ENCODE measurements around the gene RAB31.

Gene RAB31

DNA sequence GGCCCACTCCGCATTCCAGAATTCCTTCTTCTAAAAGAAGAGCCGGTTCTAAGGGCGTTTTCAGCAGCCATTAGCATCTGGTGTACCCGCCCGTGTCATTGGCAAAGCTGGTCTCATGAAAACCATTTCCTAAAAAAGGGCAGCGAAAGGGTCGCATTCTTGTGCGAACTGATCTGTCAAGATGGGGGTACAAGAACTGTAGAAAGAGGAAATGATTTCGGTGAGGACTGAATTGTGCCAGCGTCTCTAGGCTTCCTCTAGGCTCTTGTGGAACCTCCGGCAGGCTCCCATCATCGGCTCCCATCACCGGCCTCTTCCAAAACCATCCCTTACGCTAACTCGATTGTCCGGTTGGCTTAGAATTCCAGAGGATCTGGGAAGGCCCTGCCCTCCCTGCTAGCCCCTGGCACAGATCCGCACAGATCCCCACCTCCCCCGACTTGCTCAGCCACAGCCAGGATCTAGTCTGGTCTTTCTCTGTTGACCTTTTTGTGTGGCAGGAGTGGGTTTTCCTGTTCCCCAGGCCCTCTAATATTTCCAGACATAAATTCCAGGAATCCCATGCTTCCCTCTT, 1.3 kb downstream of the RAB31 start:
- peaks cover 4% of the 10 kb centered on the region for H3K4me1 ChIP-seq (ENCODE audit: insufficient read depth, low read length, severe bottlenecking)
- no peak overlapping the region for H3K27ac ChIP-seq (ENCODE audit: low read depth, low read length, poor library complexity, severe bottlenecking)
- peak overlapping the region; percentile 61; the same call in 1 of the 2 replicates for H3K4me2 ChIP-seq (ENCODE audit: low read length)
- TF ChIP-seq EZH2 (IDR thresholded peaks at IDR 0.05; ENCODE audit: borderline replicate concordance, low read length): no peak
- TF ChIP-seq, protein P1, sequence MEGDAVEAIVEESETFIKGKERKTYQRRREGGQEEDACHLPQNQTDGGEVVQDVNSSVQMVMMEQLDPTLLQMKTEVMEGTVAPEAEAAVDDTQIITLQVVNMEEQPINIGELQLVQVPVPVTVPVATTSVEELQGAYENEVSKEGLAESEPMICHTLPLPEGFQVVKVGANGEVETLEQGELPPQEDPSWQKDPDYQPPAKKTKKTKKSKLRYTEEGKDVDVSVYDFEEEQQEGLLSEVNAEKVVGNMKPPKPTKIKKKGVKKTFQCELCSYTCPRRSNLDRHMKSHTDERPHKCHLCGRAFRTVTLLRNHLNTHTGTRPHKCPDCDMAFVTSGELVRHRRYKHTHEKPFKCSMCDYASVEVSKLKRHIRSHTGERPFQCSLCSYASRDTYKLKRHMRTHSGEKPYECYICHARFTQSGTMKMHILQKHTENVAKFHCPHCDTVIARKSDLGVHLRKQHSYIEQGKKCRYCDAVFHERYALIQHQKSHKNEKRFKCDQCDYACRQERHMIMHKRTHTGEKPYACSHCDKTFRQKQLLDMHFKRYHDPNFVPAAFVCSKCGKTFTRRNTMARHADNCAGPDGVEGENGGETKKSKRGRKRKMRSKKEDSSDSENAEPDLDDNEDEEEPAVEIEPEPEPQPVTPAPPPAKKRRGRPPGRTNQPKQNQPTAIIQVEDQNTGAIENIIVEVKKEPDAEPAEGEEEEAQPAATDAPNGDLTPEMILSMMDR (IDR thresholded peaks at IDR 0.05; ENCODE audit: low read length): no peak
- no peaks in the 10 kb centered on the region for H3K36me3 ChIP-seq (ENCODE audit: insufficient read depth, low read length)
- no peak overlapping the region for H2AFZ ChIP-seq (ENCODE audit: low read length)
- H3K79me2 ChIP-seq (ENCODE audit: insufficient read depth, low read length): no peaks in the 10 kb centered on the region
- no peak overlapping the region for H3K9ac ChIP-seq (ENCODE audit: low read length)
- peaks cover 4% of the 10 kb centered on the region; the same call in 1 of the 2 replicates for H3K27me3 ChIP-seq (ENCODE audit: insufficient read depth, low read length)
- no peaks in the 10 kb centered on the region for H4K20me1 ChIP-seq (ENCODE audit: insufficient read depth, low read length)
- no peaks in the 10 kb centered on the region for H3F3A ChIP-seq (ENCODE audit: insufficient read depth, low read length)
- H3K9me2 ChIP-seq (ENCODE audit: low read depth, low read length): no peaks in the 10 kb centered on the region
- H3K9me3 ChIP-seq (ENCODE audit: low read length): no peaks in the 10 kb centered on the region
- H3K4me3 ChIP-seq (ENCODE audit: low read depth, low read length, poor library complexity, severe bottlenecking): no peak overlapping the region

DNA sequence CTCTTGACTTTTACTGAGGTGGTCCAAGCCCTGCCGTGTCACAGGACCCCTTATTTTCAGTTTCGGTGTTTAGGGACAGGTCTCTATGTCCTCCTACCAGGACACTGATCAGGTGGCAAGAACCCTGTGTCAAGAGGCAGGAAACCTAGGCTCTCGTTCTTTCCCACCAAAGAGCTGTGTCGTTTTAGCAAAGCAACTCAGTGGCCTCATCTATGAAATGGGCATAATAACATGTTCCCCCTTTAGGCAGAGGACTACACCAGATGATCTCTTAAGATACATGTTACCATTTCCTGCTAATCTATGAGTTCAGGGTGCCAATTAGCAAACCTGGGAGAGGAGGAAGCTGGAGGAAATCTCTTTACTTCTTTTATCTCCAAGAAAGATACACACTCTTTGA, 1.9 kb downstream of the RAB31 start:
- Histone ChIP-seq H3K79me2 (ENCODE audit: insufficient read depth, low read length) (no peaks in the 10 kb centered on the region), H3K27ac (ENCODE audit: low read depth, low read length, poor library complexity, severe bottlenecking) (no peak overlapping the region), H2AFZ (ENCODE audit: low read length) (no peak overlapping the region), H3K4me2 (ENCODE audit: low read length) (no peak overlapping the region), H3K9me2 (ENCODE audit: low read depth, low read length) (no peaks in the 10 kb centered on the region), H4K20me1 (ENCODE audit: insufficient read depth, low read length) (no peaks in the 10 kb centered on the region), H3F3A (ENCODE audit: insufficient read depth, low read length) (no peaks in the 10 kb centered on the region), H3K36me3 (ENCODE audit: insufficient read depth, low read length) (no peaks in the 10 kb centered on the region), H3K9me3 (ENCODE audit: low read length) (no peaks in the 10 kb centered on the region), H3K27me3 (ENCODE audit: insufficient read depth, low read length) (peaks cover 4% of the 10 kb centered on the region; the same call in 1 of the 2 replicates), H3K4me1 (ENCODE audit: insufficient read depth, low read length, severe bottlenecking) (peaks cover 4% of the 10 kb centered on the region), H3K9ac (ENCODE audit: low read length) (no peak overlapping the region), H3K4me3 (ENCODE audit: low read depth, low read length, poor library complexity, severe bottlenecking) (no peak overlapping the region)
- no peak for TF ChIP-seq EZH2 (IDR thresholded peaks at IDR 0.05; ENCODE audit: borderline replicate concordance, low read length)
- TF ChIP-seq, protein P1 (IDR thresholded peaks at IDR 0.05; ENCODE audit: low read length): no peak

DNA sequence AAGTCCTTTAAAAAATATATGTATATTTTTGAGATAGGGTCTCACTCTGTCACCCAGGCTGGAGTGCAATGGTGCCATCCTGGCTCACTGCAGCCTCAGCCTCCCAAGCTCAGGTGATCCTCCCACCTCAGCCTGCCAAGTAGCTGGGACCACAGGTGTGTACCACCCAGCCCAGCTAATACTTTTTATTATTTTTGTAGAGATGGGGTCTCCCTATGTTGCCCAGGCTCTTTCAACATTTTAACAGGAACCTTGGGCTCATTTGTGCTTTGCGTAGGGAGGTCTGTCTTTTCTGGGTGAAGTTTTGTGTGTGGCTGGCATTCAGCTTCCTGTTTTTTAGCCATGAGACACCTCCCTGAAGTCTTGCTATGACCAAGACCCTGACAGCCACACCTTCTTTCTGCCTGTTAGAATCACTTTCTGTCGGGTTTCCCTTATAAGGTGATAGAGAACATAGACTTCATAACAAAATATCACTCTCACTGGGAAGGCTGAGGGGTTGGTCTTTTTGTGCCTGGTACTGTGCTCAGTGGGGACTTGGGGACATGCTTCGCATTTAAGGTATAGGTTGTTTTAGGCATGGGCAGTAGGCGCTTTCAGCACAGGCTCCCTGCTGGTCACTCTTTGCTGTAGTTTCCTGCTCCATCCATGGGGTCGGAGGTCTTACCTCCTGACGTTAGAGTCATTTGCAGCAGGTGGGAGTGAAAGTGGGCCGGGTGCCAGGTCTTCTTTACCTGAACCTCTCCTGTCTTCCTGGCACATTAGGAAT, 3.4 kb downstream of the RAB31 start:
- Histone ChIP-seq H4K20me1 (ENCODE audit: insufficient read depth, low read length) (no peaks in the 10 kb centered on the region), H2AFZ (ENCODE audit: low read length) (no peak overlapping the region), H3K27me3 (ENCODE audit: insufficient read depth, low read length) (peaks cover 4% of the 10 kb centered on the region; the same call in 1 of the 2 replicates), H3K9me3 (ENCODE audit: low read length) (no peaks in the 10 kb centered on the region), H3K79me2 (ENCODE audit: insufficient read depth, low read length) (no peaks in the 10 kb centered on the region), H3K4me1 (ENCODE audit: insufficient read depth, low read length, severe bottlenecking) (peaks cover 4% of the 10 kb centered on the region), H3K27ac (ENCODE audit: low read depth, low read length, poor library complexity, severe bottlenecking) (no peak overlapping the region), H3K4me3 (ENCODE audit: low read depth, low read length, poor library complexity, severe bottlenecking) (no peak overlapping the region), H3F3A (ENCODE audit: insufficient read depth, low read length) (no peaks in the 10 kb centered on the region), H3K9me2 (ENCODE audit: low read depth, low read length) (no peaks in the 10 kb centered on the region), H3K4me2 (ENCODE audit: low read length) (no peak overlapping the region), H3K36me3 (ENCODE audit: insufficient read depth, low read length) (no peaks in the 10 kb centered on the region), H3K9ac (ENCODE audit: low read length) (no peak overlapping the region)
- TF ChIP-seq EZH2 (IDR thresholded peaks at IDR 0.05; ENCODE audit: borderline replicate concordance, low read length): no peak
- TF ChIP-seq, protein P1 (IDR thresholded peaks at IDR 0.05; ENCODE audit: low read length): no peak
